RPMI8226 (cell line): ENCODE measurements around the gene IMMP2L.

Source experiments
- DNase-seq: peaks from one replicate; pipeline ENCODE4 v3.0.0-alpha.2; 2015

The IMMP2L gene

GRCh38 chr7:111384065-111384891, 178.0 kb downstream of the IMMP2L start:
- DNase-seq = no peak

GRCh38 chr7:111383133-111383532, 179.2 kb downstream of the IMMP2L start:
- DNase-seq = no peak

- DNase-seq = no peak
These were observed 180.7 kb downstream of the IMMP2L start for GRCh38 chr7:111381590-111381989.

- no peak for DNase-seq
These were observed 181.3 kb downstream of the IMMP2L start for GRCh38 chr7:111380945-111381344.

- no peak for DNase-seq
These were observed 188.3 kb downstream of the IMMP2L start for GRCh38 chr7:111374027-111374426.

GRCh38 chr7:111371437-111371836, 190.9 kb downstream of the IMMP2L start:
- DNase-seq = no peak

GRCh38 chr7:111370002-111370401, 192.3 kb downstream of the IMMP2L start:
- no peak for DNase-seq

- DNase-seq = no peak
These were observed 193.8 kb downstream of the IMMP2L start for GRCh38 chr7:111368381-111369065.

GRCh38 chr7:111364413-111364812, 197.9 kb downstream of the IMMP2L start:
- DNase-seq = no peak

- DNase-seq = no peak
These were observed 199.2 kb downstream of the IMMP2L start for GRCh38 chr7:111363099-111363498.

GRCh38 chr7:111362506-111363054, 199.7 kb downstream of the IMMP2L start:
- no peak for DNase-seq

GRCh38 chr7:111358915-111359314, 203.4 kb downstream of the IMMP2L start:
- DNase-seq = no peak

- DNase-seq = no peak
These were observed 204.6 kb downstream of the IMMP2L start for GRCh38 chr7:111357691-111358090.

GRCh38 chr7:111356941-111357340, 205.4 kb downstream of the IMMP2L start:
- DNase-seq = no peak

- no peak for DNase-seq
These were observed 210.0 kb downstream of the IMMP2L start for GRCh38 chr7:111352319-111352718.

GRCh38 chr7:111346219-111346618, 216.1 kb downstream of the IMMP2L start:
- DNase-seq = no peak

- DNase-seq = no peak
These were observed 219.3 kb downstream of the IMMP2L start for GRCh38 chr7:111343017-111343416.

- no peak for DNase-seq
These were observed 223.3 kb downstream of the IMMP2L start for GRCh38 chr7:111339006-111339405.

- no peak for DNase-seq
These were observed 229.3 kb downstream of the IMMP2L start for GRCh38 chr7:111333010-111333409.

GRCh38 chr7:111330235-111330523, 232.1 kb downstream of the IMMP2L start:
- DNase-seq = no peak

- DNase-seq = no peak
These were observed 232.7 kb downstream of the IMMP2L start for GRCh38 chr7:111329367-111330234.

- no peak for DNase-seq
These were observed 233.8 kb downstream of the IMMP2L start for GRCh38 chr7:111328487-111328886.

GRCh38 chr7:111324776-111325175, 237.5 kb downstream of the IMMP2L start:
- DNase-seq = no peak
